ENCODE measurements around the gene GABARAPL2. TPM values are rescaled to one million over a fixed set of nuclear protein-coding genes. Genes with fewer than 3 reads are reported as not detected.

Gene GABARAPL2
- polyA plus RNA-seq, 1 experiment: 89.8 TPM

GRCh38 chr16:75620326-75621169 is 54.4 kb downstream of the GABARAPL2 start:
- no peak for DNase-seq (ENCODE audit: low read depth, low spot score)
- no peak overlapping the region for H3K27ac ChIP-seq (ENCODE audit: low read depth, low read length)
- ChIA-PET POLR2A (no interaction called here), CTCF (interaction anchor here (0.5 to 4.0 kb wide), 10 partner anchors 10 to 837 kb away, joined by 3 to 34 read pairs (median 6); no protein-coding TSS in a partner anchor)
- H3K27me3 ChIP-seq (ENCODE audit: control insufficient read depth, insufficient read depth, low read length): no peaks in the 10 kb centered on the region
- TF ChIP-seq, protein P1, sequence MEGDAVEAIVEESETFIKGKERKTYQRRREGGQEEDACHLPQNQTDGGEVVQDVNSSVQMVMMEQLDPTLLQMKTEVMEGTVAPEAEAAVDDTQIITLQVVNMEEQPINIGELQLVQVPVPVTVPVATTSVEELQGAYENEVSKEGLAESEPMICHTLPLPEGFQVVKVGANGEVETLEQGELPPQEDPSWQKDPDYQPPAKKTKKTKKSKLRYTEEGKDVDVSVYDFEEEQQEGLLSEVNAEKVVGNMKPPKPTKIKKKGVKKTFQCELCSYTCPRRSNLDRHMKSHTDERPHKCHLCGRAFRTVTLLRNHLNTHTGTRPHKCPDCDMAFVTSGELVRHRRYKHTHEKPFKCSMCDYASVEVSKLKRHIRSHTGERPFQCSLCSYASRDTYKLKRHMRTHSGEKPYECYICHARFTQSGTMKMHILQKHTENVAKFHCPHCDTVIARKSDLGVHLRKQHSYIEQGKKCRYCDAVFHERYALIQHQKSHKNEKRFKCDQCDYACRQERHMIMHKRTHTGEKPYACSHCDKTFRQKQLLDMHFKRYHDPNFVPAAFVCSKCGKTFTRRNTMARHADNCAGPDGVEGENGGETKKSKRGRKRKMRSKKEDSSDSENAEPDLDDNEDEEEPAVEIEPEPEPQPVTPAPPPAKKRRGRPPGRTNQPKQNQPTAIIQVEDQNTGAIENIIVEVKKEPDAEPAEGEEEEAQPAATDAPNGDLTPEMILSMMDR (IDR thresholded peaks at IDR 0.05; ENCODE audit: low read depth, low read length): no peak
- no peak overlapping the region for H3K4me3 ChIP-seq (ENCODE audit: low read depth, low read length)
- no peaks in the 10 kb centered on the region; the same call in 1 of the 2 replicates for H3K9me3 ChIP-seq (ENCODE audit: control insufficient read depth, insufficient read depth, low read length)

DNA sequence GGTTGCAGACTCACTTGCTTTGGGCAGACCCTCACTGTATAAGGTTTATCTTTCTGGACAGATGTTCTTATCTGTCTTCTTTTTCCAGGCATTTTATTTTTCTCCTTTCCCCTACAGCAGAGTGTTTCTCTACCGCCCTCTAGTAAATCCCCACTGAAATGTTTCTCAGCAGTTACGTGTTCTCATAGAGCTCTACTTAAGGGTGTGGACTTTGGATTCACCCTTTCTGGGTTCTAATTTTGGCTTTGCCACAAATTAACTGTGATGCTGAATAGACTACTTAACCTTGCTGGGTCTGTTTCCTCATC is 54.9 kb downstream of the GABARAPL2 start:
- Histone ChIP-seq H3K27ac (ENCODE audit: low read depth, low read length) (no peak overlapping the region), H3K4me3 (ENCODE audit: low read depth, low read length) (no peak overlapping the region), H3K9me3 (ENCODE audit: control insufficient read depth, insufficient read depth, low read length) (no peaks in the 10 kb centered on the region; the same call in 1 of the 2 replicates), H3K27me3 (ENCODE audit: control insufficient read depth, insufficient read depth, low read length) (no peaks in the 10 kb centered on the region)
- CTCF ChIA-PET: interaction anchor here (0.6 to 4.0 kb wide), 21 partner anchors 9 to 425 kb away, joined by 3 to 34 read pairs (median 6); partner anchors contain the start of genes KARS1, TERF2IP and TMEM170A
- POLR2A ChIA-PET: no interaction called here
- TF ChIP-seq, protein P1 (IDR thresholded peaks at IDR 0.05; ENCODE audit: low read depth, low read length): peak; percentile 75
- DNase-seq (ENCODE audit: low read depth, low spot score): no peak

- peak; percentile 94 for DNase-seq (ENCODE audit: low read depth, low spot score)
- POLR2A ChIA-PET: interaction anchor here (0.5 to 1.4 kb wide), 9 partner anchors 23 to 956 kb away, joined by 3 to 7 read pairs (median 4); partner anchors contain the start of genes CFDP1, GABARAPL2, KARS1 and RFWD3
- peak within 1 kb of the TSS; percentile 85 for H3K4me3 ChIP-seq (ENCODE audit: low read depth, low read length)
- H3K27me3 ChIP-seq (ENCODE audit: control insufficient read depth, insufficient read depth, low read length): no peaks in the 10 kb centered on the region
- no peaks in the 10 kb centered on the region; the same call in 1 of the 2 replicates for H3K9me3 ChIP-seq (ENCODE audit: control insufficient read depth, insufficient read depth, low read length)
- H3K27ac ChIP-seq (ENCODE audit: low read depth, low read length): peak within 1 kb of the TSS; percentile 79
- CTCF ChIA-PET: interaction anchor here (0.8 to 4.0 kb wide), 9 partner anchors 17 to 424 kb away, joined by 4 to 34 read pairs (median 6); no protein-coding TSS in a partner anchor
- TF ChIP-seq, protein P1 (IDR thresholded peaks at IDR 0.05; ENCODE audit: low read depth, low read length): no peak
Measured at GRCh38 chr16:75622761-75623605, 56.8 kb downstream of the GABARAPL2 start, which contains the start of gene ADAT1. Gene ADAT1 (minus strand): TSS chr16:75623281. CDS start chr16:75620799, 2,482 bp downstream.

DNA sequence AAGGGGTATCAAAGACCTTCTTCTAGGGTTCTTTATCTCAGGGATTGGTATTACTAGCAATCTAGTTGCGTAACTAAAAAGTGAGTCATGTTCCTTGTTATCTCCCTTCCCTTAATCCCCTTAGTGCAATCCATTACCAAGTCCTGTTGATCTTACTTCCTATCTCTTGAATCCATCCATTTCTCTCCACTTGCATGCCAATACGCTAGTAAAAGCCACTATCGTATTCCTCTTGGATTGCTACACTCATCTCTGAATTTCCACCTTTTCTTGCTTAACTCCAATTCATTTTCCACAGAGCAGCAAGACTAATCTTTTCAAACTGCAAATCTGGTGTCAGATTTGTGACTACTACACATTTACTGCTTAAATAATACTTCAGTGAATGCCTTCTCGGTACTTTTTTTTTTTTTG is 58.7 kb downstream of the GABARAPL2 start:
- POLR2A ChIA-PET: no interaction called here
- Histone ChIP-seq H3K27ac (ENCODE audit: low read depth, low read length) (no peak overlapping the region), H3K9me3 (ENCODE audit: control insufficient read depth, insufficient read depth, low read length) (no peaks in the 10 kb centered on the region; the same call in 1 of the 2 replicates), H3K4me3 (ENCODE audit: low read depth, low read length) (no peak overlapping the region), H3K27me3 (ENCODE audit: control insufficient read depth, insufficient read depth, low read length) (no peaks in the 10 kb centered on the region)
- TF ChIP-seq, protein P1 (IDR thresholded peaks at IDR 0.05; ENCODE audit: low read depth, low read length): no peak
- DNase-seq (ENCODE audit: low read depth, low spot score): no peak
- CTCF ChIA-PET: no interaction called here
